ENCODE measurements around the gene LLCFC1. TPM values are rescaled to one million over a fixed set of nuclear protein-coding genes. Genes with fewer than 3 reads are reported as not detected.

The LLCFC1 gene
- total and polyA plus RNA-seq, 2 experiments from 2014 or later: not detected

DNA sequence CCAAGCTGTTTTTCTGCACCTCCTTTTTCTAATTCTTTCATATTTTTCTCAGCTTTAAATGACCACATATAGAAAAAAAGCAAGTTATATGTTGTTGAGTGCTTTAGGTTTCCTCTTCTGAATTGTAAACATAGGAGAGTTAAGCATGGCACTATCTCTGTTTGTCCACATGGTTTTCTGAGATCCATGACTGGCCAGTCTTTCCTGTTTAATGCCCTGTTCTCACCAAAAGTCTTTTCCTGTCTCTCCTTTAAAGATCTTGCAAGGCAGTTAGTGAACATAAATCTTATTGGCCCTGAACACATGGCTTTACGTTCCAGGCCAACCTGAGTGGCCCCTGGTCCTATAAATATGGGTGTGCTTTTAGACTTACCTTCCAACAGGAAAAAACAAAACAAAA is 25.2 kb upstream of the LLCFC1 start:
- no peak overlapping the region for H2AFZ ChIP-seq
- no peak for DNase-seq (ENCODE audit: low spot score)
- no peaks in the 10 kb centered on the region for H3F3A ChIP-seq (replicated peaks; ENCODE audit: low read depth)
- H3K4me3 ChIP-seq: no peak overlapping the region
- peaks cover 6% of the 10 kb centered on the region for H3K9me2 ChIP-seq (ENCODE audit: insufficient read depth)
- no peaks in the 10 kb centered on the region for H4K20me1 ChIP-seq (replicated peaks; ENCODE audit: insufficient read depth)
- Mint-ChIP-seq H3K27ac (no peak overlapping the region), H3K36me3 (ENCODE audit: low read depth) (no peaks in the 10 kb centered on the region), H3K9me3 (no peaks in the 10 kb centered on the region; the same call in 2 of the 3 replicates), H3K4me3 (no peak overlapping the region), H3K27me3 (ENCODE audit: insufficient read depth, low read depth, poor library complexity) (peaks cover 5% of the 10 kb centered on the region), H3K4me1 (peaks cover 2% of the 10 kb centered on the region; the same call in 1 of the 3 replicates)
- no peak for ATAC-seq
- H3K79me2 ChIP-seq (replicated peaks; ENCODE audit: insufficient read depth): no peaks in the 10 kb centered on the region
- H3K36me3 ChIP-seq (ENCODE audit: insufficient read depth): no peaks in the 10 kb centered on the region
- TF ChIP-seq NANOG (IDR thresholded peaks at IDR 0.05; ENCODE audit: borderline replicate concordance) (no peak), JUNB (IDR thresholded peaks at IDR 0.05; ENCODE audit: unreplicated experiment) (no peak), EZH2 (IDR thresholded peaks at IDR 0.05; ENCODE audit: low read depth, unreplicated experiment) (no peak), ZNF331 (CRISPR knock-in tag; IDR thresholded peaks at IDR 0.05; ENCODE audit: low read depth) (no peak), STAT1 (IDR thresholded peaks at IDR 0.05; ENCODE audit: unreplicated experiment) (no peak), EZH2phosphoT487 (IDR thresholded peaks at IDR 0.05; ENCODE audit: unreplicated experiment) (no peak), ZNF114 (CRISPR knock-in tag; IDR thresholded peaks at IDR 0.05) (no peak), POLR2AphosphoS5 (IDR thresholded peaks at IDR 0.05; ENCODE audit: low read depth) (no peak), REST (IDR thresholded peaks at IDR 0.05; ENCODE audit: unreplicated experiment) (no peak), CREB1 (CRISPR knock-in tag; IDR thresholded peaks at IDR 0.05; ENCODE audit: low read depth) (no peak)
- TF ChIP-seq, protein P1, sequence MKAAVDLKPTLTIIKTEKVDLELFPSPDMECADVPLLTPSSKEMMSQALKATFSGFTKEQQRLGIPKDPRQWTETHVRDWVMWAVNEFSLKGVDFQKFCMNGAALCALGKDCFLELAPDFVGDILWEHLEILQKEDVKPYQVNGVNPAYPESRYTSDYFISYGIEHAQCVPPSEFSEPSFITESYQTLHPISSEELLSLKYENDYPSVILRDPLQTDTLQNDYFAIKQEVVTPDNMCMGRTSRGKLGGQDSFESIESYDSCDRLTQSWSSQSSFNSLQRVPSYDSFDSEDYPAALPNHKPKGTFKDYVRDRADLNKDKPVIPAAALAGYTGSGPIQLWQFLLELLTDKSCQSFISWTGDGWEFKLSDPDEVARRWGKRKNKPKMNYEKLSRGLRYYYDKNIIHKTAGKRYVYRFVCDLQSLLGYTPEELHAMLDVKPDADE (IDR thresholded peaks at IDR 0.05): no peak
- TF ChIP-seq, protein P2, sequence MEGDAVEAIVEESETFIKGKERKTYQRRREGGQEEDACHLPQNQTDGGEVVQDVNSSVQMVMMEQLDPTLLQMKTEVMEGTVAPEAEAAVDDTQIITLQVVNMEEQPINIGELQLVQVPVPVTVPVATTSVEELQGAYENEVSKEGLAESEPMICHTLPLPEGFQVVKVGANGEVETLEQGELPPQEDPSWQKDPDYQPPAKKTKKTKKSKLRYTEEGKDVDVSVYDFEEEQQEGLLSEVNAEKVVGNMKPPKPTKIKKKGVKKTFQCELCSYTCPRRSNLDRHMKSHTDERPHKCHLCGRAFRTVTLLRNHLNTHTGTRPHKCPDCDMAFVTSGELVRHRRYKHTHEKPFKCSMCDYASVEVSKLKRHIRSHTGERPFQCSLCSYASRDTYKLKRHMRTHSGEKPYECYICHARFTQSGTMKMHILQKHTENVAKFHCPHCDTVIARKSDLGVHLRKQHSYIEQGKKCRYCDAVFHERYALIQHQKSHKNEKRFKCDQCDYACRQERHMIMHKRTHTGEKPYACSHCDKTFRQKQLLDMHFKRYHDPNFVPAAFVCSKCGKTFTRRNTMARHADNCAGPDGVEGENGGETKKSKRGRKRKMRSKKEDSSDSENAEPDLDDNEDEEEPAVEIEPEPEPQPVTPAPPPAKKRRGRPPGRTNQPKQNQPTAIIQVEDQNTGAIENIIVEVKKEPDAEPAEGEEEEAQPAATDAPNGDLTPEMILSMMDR (conservative IDR thresholded peaks at IDR 0.05; ENCODE audit: low read depth in 2 of 2): no peak
- TF ChIP-seq, protein P3, sequence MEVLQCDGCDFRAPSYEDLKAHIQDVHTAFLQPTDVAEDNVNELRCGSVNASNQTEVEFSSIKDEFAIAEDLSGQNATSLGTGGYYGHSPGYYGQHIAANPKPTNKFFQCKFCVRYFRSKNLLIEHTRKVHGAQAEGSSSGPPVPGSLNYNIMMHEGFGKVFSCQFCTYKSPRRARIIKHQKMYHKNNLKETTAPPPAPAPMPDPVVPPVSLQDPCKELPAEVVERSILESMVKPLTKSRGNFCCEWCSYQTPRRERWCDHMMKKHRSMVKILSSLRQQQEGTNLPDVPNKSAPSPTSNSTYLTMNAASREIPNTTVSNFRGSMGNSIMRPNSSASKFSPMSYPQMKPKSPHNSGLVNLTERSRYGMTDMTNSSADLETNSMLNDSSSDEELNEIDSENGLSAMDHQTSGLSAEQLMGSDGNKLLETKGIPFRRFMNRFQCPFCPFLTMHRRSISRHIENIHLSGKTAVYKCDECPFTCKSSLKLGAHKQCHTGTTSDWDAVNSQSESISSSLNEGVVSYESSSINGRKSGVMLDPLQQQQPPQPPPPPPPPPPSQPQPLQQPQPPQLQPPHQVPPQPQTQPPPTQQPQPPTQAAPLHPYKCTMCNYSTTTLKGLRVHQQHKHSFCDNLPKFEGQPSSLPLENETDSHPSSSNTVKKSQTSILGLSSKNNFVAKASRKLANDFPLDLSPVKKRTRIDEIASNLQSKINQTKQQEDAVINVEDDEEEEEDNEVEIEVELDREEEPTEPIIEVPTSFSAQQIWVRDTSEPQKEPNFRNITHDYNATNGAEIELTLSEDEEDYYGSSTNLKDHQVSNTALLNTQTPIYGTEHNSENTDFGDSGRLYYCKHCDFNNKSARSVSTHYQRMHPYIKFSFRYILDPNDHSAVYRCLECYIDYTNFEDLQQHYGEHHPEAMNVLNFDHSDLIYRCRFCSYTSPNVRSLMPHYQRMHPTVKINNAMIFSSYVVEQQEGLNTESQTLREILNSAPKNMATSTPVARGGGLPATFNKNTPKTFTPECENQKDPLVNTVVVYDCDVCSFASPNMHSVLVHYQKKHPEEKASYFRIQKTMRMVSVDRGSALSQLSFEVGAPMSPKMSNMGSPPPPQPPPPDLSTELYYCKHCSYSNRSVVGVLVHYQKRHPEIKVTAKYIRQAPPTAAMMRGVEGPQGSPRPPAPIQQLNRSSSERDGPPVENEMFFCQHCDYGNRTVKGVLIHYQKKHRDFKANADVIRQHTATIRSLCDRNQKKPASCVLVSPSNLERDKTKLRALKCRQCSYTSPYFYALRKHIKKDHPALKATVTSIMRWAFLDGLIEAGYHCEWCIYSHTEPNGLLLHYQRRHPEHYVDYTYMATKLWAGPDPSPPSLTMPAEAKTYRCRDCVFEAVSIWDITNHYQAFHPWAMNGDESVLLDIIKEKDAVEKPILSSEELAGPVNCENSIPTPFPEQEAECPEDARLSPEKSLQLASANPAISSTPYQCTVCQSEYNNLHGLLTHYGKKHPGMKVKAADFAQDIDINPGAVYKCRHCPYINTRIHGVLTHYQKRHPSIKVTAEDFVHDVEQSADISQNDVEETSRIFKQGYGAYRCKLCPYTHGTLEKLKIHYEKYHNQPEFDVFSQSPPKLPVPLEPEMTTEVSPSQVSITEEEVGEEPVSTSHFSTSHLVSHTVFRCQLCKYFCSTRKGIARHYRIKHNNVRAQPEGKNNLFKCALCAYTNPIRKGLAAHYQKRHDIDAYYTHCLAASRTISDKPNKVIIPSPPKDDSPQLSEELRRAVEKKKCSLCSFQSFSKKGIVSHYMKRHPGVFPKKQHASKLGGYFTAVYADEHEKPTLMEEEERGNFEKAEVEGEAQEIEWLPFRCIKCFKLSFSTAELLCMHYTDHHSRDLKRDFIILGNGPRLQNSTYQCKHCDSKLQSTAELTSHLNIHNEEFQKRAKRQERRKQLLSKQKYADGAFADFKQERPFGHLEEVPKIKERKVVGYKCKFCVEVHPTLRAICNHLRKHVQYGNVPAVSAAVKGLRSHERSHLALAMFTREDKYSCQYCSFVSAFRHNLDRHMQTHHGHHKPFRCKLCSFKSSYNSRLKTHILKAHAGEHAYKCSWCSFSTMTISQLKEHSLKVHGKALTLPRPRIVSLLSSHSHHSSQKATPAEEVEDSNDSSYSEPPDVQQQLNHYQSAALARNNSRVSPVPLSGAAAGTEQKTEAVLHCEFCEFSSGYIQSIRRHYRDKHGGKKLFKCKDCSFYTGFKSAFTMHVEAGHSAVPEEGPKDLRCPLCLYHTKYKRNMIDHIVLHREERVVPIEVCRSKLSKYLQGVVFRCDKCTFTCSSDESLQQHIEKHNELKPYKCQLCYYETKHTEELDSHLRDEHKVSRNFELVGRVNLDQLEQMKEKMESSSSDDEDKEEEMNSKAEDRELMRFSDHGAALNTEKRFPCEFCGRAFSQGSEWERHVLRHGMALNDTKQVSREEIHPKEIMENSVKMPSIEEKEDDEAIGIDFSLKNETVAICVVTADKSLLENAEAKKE (CRISPR knock-in tag; IDR thresholded peaks at IDR 0.05): no peak
- no peak overlapping the region for H3K27ac ChIP-seq (ENCODE audit: low read depth)
- H3K27me3 ChIP-seq (ENCODE audit: insufficient read depth): no peaks in the 10 kb centered on the region
- H3K4me2 ChIP-seq: no peak overlapping the region
- H3K4me1 ChIP-seq (ENCODE audit: insufficient read depth): no peaks in the 10 kb centered on the region

All from GM23338 (cell line).